Spleen (tissue), 7 donors: ENCODE results near the gene TMEM184A.

ENCODE experiments used
- POLR2A ChIP-seq, 3 donors: fragments of 450-650 bp; IDR thresholded peaks; one replicate each; pipeline ENCODE4 v1.5.1; 2017; ENCODE audit warnings: antibody characterized with exemption in 3 of 3, mild to moderate bottlenecking in 1 of 3
- TF ChIP-seq, protein P1 (sequence below), 11 experiments: fragments of 200-600 bp in 7 of 11; fragments of 450-650 bp in 4 of 11; sonication (generic) in 4 of 11; IDR thresholded peaks in 8 of 11; conservative IDR thresholded peaks in 3 of 11; 1 replicate in 7 of 11; 2 replicates in 4 of 11; pipeline versions ENCODE4 v1.4.0 to v1.8.0; 2016 to 2021; ENCODE audit warnings: antibody characterized with exemption in 11 of 11, inconsistent platforms in 4 of 11, mild to moderate bottlenecking in 1 of 11
- donor health status: DM: no; HTN: no; CAD: no; lungs with moderate emphysema.
- donor health status: DM: no; HTN: no; CAD: no.
- donor health status: DM: no; HTN: no; CAD: no.

DNA sequence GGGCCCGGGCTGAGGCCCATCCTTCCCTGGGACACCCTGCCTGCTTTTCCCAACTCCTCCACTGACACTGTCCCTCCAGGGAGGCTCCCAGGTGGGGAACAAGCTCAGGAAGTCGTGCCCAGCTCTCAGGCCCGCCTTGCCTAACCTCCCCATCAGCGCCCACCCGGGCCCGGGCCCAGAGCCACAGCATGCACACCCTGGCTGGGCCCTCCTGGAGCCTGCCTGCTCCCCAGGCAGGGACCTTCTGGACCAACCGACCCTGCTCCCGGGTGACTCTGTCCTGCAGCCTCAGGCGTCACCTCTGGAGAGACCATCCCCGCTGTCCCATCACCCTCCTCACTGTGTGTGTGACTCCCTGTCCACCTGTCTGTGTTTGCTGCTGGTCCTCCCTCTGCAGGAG is 1.8 kb upstream of the TMEM184A start:
- TF ChIP-seq, protein P1, sequence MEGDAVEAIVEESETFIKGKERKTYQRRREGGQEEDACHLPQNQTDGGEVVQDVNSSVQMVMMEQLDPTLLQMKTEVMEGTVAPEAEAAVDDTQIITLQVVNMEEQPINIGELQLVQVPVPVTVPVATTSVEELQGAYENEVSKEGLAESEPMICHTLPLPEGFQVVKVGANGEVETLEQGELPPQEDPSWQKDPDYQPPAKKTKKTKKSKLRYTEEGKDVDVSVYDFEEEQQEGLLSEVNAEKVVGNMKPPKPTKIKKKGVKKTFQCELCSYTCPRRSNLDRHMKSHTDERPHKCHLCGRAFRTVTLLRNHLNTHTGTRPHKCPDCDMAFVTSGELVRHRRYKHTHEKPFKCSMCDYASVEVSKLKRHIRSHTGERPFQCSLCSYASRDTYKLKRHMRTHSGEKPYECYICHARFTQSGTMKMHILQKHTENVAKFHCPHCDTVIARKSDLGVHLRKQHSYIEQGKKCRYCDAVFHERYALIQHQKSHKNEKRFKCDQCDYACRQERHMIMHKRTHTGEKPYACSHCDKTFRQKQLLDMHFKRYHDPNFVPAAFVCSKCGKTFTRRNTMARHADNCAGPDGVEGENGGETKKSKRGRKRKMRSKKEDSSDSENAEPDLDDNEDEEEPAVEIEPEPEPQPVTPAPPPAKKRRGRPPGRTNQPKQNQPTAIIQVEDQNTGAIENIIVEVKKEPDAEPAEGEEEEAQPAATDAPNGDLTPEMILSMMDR (IDR thresholded peaks at IDR 0.05 in 8 of 11, conservative IDR thresholded peaks at IDR 0.05 in 3 of 11), result no peak
- no peak for TF ChIP-seq POLR2A (IDR thresholded peaks at IDR 0.05)
